Gastrocnemius medialis (tissue), 4 donors: ENCODE measurements around the gene C14orf132.

Experiments used
- POLR2A ChIP-seq, 2 donors: fragments of 450-650 bp; IDR thresholded peaks; one replicate each; pipeline ENCODE4 v1.6.1; 2017; ENCODE audit warnings: antibody characterized with exemption in 2 of 2, mild to moderate bottlenecking in 2 of 2, moderate library complexity in 2 of 2
- TF ChIP-seq, protein P1 (sequence below), 5 experiments: fragments of 450-650 bp in 3 of 5; fragments of 200-600 bp in 2 of 5; sonication (generic) in 2 of 5; IDR thresholded peaks in 4 of 5; conservative IDR thresholded peaks in 1 of 5; 1 replicate in 4 of 5; 2 replicates in 1 of 5; pipeline ENCODE4 v1.5.1; 2016 to 2019; ENCODE audit warnings: antibody characterized with exemption in 5 of 5, mild to moderate bottlenecking in 3 of 5, moderate library complexity in 3 of 5

DNA sequence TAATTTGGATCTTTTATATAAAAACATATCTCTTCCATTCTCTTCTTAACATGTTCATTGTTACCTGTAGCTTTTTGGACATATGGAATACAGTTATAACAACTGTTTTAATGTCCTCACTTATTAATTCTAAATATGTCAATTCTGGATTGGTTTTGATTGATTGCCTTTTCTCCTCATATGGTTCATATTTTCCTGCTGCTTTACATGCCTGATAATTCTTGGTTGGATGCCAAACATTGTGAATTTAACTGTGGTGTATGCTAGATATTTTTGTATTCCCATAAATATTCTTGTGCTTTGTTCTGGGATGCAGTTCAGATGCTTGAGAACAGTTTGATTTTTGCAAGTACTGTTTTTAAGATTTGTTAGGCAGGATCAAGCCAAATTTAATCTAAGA is 10.8 kb downstream of the C14orf132 start:
- no peak for TF ChIP-seq POLR2A (IDR thresholded peaks at IDR 0.05)
- TF ChIP-seq, protein P1, sequence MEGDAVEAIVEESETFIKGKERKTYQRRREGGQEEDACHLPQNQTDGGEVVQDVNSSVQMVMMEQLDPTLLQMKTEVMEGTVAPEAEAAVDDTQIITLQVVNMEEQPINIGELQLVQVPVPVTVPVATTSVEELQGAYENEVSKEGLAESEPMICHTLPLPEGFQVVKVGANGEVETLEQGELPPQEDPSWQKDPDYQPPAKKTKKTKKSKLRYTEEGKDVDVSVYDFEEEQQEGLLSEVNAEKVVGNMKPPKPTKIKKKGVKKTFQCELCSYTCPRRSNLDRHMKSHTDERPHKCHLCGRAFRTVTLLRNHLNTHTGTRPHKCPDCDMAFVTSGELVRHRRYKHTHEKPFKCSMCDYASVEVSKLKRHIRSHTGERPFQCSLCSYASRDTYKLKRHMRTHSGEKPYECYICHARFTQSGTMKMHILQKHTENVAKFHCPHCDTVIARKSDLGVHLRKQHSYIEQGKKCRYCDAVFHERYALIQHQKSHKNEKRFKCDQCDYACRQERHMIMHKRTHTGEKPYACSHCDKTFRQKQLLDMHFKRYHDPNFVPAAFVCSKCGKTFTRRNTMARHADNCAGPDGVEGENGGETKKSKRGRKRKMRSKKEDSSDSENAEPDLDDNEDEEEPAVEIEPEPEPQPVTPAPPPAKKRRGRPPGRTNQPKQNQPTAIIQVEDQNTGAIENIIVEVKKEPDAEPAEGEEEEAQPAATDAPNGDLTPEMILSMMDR (IDR thresholded peaks at IDR 0.05 in 4 of 5, conservative IDR thresholded peaks at IDR 0.05 in 1 of 5): no peak
